Trophoblast cell (in vitro differentiated cells and primary cell): ENCODE results near the gene PLVAP. TPM values are rescaled to one million over a fixed set of nuclear protein-coding genes. Genes with fewer than 3 reads are reported as not detected.
A peak's percentile ranks its signal among the peaks of the same experiment; 100 is the strongest.

ENCODE experiments used
- DNase-seq, 2 donors: peaks; one replicate each; pipeline ENCODE4 v3.0.0-alpha.2; 2016
- H2AFZ ChIP-seq: 2 replicates; pipeline ENCODE4 v1.6.1; 2013; ENCODE audit warnings: low read length, moderate library complexity, mild to moderate bottlenecking; ENCODE audit not compliant: insufficient read depth, poor library complexity
- H2AK5ac ChIP-seq: 2 replicates; pipeline ENCODE4 v1.6.1; 2013; ENCODE audit warnings: mild to moderate bottlenecking, low read length
- H2BK120ac ChIP-seq: 2 replicates; pipeline ENCODE4 v1.6.1; 2013; ENCODE audit warnings: low read length, mild to moderate bottlenecking, moderate library complexity; ENCODE audit not compliant: insufficient read depth, poor library complexity
- H2BK12ac ChIP-seq: 2 replicates; pipeline ENCODE4 v1.6.1; 2013; ENCODE audit warnings: mild to moderate bottlenecking, low read length, moderate library complexity
- H2BK5ac ChIP-seq: 2 replicates; pipeline ENCODE4 v1.6.1; 2013; ENCODE audit warnings: low read length, low read depth, moderate library complexity, mild to moderate bottlenecking; ENCODE audit not compliant: poor library complexity
- H3K14ac ChIP-seq: 2 replicates; pipeline ENCODE4 v1.6.1; 2013; ENCODE audit warnings: mild to moderate bottlenecking, low read length
- H3K18ac ChIP-seq: 2 replicates; pipeline ENCODE4 v1.6.1; 2013; ENCODE audit warnings: mild to moderate bottlenecking, low read length
- H3K23ac ChIP-seq: 2 replicates; pipeline ENCODE4 v1.6.1; 2013; ENCODE audit warnings: low read length
- H3K27ac ChIP-seq: 2 replicates; pipeline ENCODE4 v1.5.1; 2013; ENCODE audit warnings: low read depth, mild to moderate bottlenecking, inconsistent platforms, low read length, moderate library complexity
- H3K27me3 ChIP-seq: 2 replicates; pipeline ENCODE4 v1.6.1; 2013; ENCODE audit warnings: inconsistent platforms, mild to moderate bottlenecking, low read length, moderate library complexity; ENCODE audit not compliant: insufficient read depth
- H3K36me3 ChIP-seq, 2 experiments: 1 replicate in 1 of 2; 2 replicates in 1 of 2; pipeline ENCODE4 v1.6.1; 2013; ENCODE audit warnings: low read length in 2 of 2, mild to moderate bottlenecking in 2 of 2, moderate library complexity in 1 of 2; ENCODE audit not compliant: insufficient read depth in 2 of 2, control insufficient read depth in 1 of 2
- H3K4ac ChIP-seq: 2 replicates; pipeline ENCODE4 v1.6.1; 2013; ENCODE audit warnings: low read depth, mild to moderate bottlenecking, low read length, moderate library complexity
- H3K4me1 ChIP-seq, 2 experiments: 1 replicate in 1 of 2; 2 replicates in 1 of 2; pipeline ENCODE4 v1.6.1; 2013; ENCODE audit warnings: low read length in 2 of 2, mild to moderate bottlenecking in 2 of 2, moderate library complexity in 1 of 2; ENCODE audit not compliant: insufficient read depth in 2 of 2, control insufficient read depth in 1 of 2
- H3K4me2 ChIP-seq: 2 replicates; pipeline ENCODE4 v1.6.1; 2013; ENCODE audit warnings: inconsistent platforms, mild to moderate bottlenecking, low read length, moderate library complexity
- H3K4me3 ChIP-seq: 2 replicates; pipeline ENCODE4 v1.5.1; 2013; ENCODE audit warnings: mild to moderate bottlenecking, low read depth, low read length, inconsistent platforms
- H3K79me1 ChIP-seq: one replicate; pipeline ENCODE4 v1.6.1; 2013; ENCODE audit warnings: low read length
- H3K79me2 ChIP-seq: 2 replicates; pipeline ENCODE4 v1.6.1; 2013; ENCODE audit warnings: low read length, mild to moderate bottlenecking; ENCODE audit not compliant: control insufficient read depth, insufficient read depth, poor library complexity
- H3K9ac ChIP-seq: 2 replicates; pipeline ENCODE4 v1.6.1; 2013; ENCODE audit warnings: mild to moderate bottlenecking, low read length
- H3K9me3 ChIP-seq: 2 replicates; pipeline ENCODE4 v1.6.1; 2013; ENCODE audit warnings: low read depth, mild to moderate bottlenecking, control low read depth, inconsistent platforms, low read length; ENCODE audit not compliant: insufficient read depth
- H4K12ac ChIP-seq: 2 replicates; pipeline ENCODE4 v1.6.1; 2013; ENCODE audit warnings: low read depth, mild to moderate bottlenecking, low read length, moderate library complexity
- H4K8ac ChIP-seq: 2 replicates; pipeline ENCODE4 v1.6.1; 2013; ENCODE audit warnings: low read depth, mild to moderate bottlenecking, low read length, moderate library complexity
- H4K91ac ChIP-seq: one replicate; pipeline ENCODE4 v1.6.1; 2013; ENCODE audit warnings: low read depth, mild to moderate bottlenecking, low read length, moderate library complexity
- WGBS: extraction: QIAGEN DNeasy Blood & Tissue Kit; methylation state at CpG from one replicate; pipeline ENCODE4 v1.1.7; 2013; ENCODE audit warnings: missing lambda C conversion rate; ENCODE audit not compliant: insufficient read length, insufficient coverage; ENCODE audit errors: extremely low coverage; 5-methylcytosine and 5-hydroxymethylcytosine counted together
- polyA plus RNA-seq: library from polyadenylated mRNA; stranded (reverse); fragments of 200-250 nt; gene quantifications from 2 replicates; pipeline ENCODE4 v1.2.3, GENCODE V29; 2013

The PLVAP gene, protein sequence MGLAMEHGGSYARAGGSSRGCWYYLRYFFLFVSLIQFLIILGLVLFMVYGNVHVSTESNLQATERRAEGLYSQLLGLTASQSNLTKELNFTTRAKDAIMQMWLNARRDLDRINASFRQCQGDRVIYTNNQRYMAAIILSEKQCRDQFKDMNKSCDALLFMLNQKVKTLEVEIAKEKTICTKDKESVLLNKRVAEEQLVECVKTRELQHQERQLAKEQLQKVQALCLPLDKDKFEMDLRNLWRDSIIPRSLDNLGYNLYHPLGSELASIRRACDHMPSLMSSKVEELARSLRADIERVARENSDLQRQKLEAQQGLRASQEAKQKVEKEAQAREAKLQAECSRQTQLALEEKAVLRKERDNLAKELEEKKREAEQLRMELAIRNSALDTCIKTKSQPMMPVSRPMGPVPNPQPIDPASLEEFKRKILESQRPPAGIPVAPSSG
- polyA plus RNA-seq = 0.01 and 0.04 TPM in 2 replicates

GRCh38 chr19:17376935-17377600 is at the start of gene PLVAP:
Gene PLVAP (minus strand): TSS chr19:17377342. CDS start chr19:17377288, 54 bp downstream.
- Histone ChIP-seq H3K4me2 (no peak within 1 kb of the TSS), H3K23ac (no peak within 1 kb of the TSS), H3K4me1 (peaks cover 0 to 7% of the 10 kb centered on the region in 2 experiments)

DNA sequence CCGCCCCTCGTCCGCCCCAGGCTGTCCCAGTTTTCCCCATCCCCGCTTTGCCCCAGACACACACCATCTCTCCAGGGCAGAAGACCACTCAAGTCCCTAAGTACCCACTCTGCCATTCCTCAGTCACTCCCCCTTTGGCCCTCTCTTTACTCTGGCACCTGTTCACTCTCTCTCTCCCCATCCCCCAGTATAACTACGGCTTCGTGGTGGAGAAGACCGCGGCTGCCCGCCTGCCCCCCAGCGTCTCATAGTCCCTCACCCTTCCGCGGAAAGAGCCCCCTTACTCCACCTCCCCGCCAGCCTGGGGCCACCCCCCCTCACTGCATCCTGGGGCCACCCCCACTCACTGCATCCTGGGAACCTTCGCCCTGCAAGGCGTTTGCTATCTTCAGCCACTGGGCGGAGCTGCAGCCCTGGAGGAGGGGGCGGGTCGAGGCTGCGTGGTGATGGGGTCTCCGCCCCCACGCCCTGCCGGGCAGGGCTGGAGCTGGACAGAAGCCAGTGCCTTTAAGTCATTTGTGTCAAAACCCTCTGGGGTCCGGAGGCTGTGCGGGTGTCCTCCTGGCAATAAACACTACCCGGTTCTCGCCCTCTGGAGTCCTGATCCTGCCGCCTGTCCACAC is 47.7 kb upstream of the PLVAP start:
- Histone ChIP-seq H2BK120ac (no peak overlapping the region), H4K12ac (no peak overlapping the region), H3K36me3 (peaks cover 5 to 6% of the 10 kb centered on the region in 2 experiments), H3K4ac (no peak overlapping the region), H3K4me3 (no peak overlapping the region), H4K8ac (no peak overlapping the region), H3K79me1 (peaks cover 8% of the 10 kb centered on the region), H3K4me2 (peak overlapping the region; percentile 52), H3K9ac (no peak overlapping the region), H4K91ac (no peak overlapping the region), H3K9me3 (no peaks in the 10 kb centered on the region), H2BK12ac (no peak overlapping the region), H3K27ac (no peak overlapping the region), H2AK5ac (no peak overlapping the region), H2BK5ac (no peak overlapping the region), H3K18ac (no peak overlapping the region), H3K14ac (no peak overlapping the region), H3K27me3 (no peaks in the 10 kb centered on the region), H3K23ac (no peak overlapping the region), H3K79me2 (peaks cover 6% of the 10 kb centered on the region), H2AFZ (no peak overlapping the region), H3K4me1 (peaks cover 6 to 14% of the 10 kb centered on the region in 2 experiments)
- DNase-seq = peak; percentile 27 to 57
- WGBS = no CpG with 5 or more reads among the region's 27 CpGs

More at GRCh38 chr19:17376935-17377600, at the start of gene PLVAP:
- Histone ChIP-seq H3K18ac (no peak within 1 kb of the TSS), H4K91ac (no peak within 1 kb of the TSS), H2AFZ (no peak within 1 kb of the TSS), H3K9me3 (no peaks in the 10 kb centered on the region), H2BK12ac (no peak within 1 kb of the TSS), H2BK120ac (no peak within 1 kb of the TSS), H3K79me2 (no peaks in the 10 kb centered on the region), H3K14ac (no peak within 1 kb of the TSS), H3K4me3 (no peak within 1 kb of the TSS), H3K27me3 (no peaks in the 10 kb centered on the region), H4K8ac (no peak within 1 kb of the TSS), H2BK5ac (no peak within 1 kb of the TSS), H3K9ac (no peak within 1 kb of the TSS), H2AK5ac (no peak within 1 kb of the TSS), H3K27ac (no peak within 1 kb of the TSS), H3K4ac (no peak within 1 kb of the TSS), H3K36me3 (no peaks in the 10 kb centered on the region), H4K12ac (no peak within 1 kb of the TSS), H3K79me1 (no peaks in the 10 kb centered on the region)
- no CpG with 5 or more reads among the region's 39 CpGs for WGBS
- DNase-seq = no peak

DNA sequence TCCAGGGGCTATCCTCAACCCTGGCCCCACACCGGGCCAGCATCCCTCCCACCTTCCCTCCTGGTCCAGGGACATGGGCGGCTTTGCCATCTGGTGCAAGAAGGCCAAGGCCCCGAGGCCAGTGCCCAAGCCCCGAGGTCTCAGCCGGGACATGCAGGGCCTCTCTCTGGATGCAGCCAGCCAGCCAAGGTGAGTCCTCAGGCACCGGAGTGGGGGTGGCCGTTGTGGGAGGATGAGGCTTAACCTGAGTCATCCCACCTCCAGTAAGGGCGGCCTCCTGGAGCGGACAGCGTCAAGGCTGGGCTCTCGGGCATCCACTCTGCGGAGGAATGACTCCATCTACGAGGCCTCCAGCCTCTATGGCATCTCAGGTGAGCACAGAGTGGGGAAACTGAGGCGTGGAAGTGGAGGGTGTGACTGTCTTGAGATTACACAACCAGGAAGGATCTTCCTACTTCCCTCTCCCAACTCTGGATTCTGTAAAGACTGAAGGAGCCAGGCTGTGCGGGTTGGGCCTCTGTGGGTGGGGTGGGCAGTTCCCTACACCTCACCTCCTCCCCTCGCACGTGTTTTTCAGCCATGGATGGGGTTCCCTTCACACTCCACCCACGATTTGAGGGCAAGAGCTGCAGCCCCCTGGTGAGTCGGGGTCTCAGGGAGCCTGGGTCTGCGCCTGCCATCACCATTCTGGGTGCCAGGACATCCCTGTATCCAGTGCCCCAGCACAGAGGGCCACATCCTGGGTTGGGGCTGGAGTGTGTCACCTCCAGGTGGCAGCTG is 46.5 kb upstream of the PLVAP start:
- peaks cover 10% of the 10 kb centered on the region for H3K79me1 ChIP-seq
- no peak overlapping the region for H2AFZ ChIP-seq
- H3K4ac ChIP-seq = no peak overlapping the region
- no peak overlapping the region for H3K4me2 ChIP-seq
- no peak overlapping the region for H4K8ac ChIP-seq
- H3K23ac ChIP-seq = no peak overlapping the region
- H2BK120ac ChIP-seq = no peak overlapping the region
- H3K4me1 ChIP-seq = peaks cover 10 to 16% of the 10 kb centered on the region in 2 experiments
- WGBS = no CpG with 5 or more reads among the region's 20 CpGs
- no peak for DNase-seq
- H3K14ac ChIP-seq = no peak overlapping the region
- H3K9ac ChIP-seq = no peak overlapping the region
- no peak overlapping the region for H2BK5ac ChIP-seq
- H2AK5ac ChIP-seq = no peak overlapping the region
- no peak overlapping the region for H2BK12ac ChIP-seq
- H4K91ac ChIP-seq = no peak overlapping the region
- peaks cover 6% of the 10 kb centered on the region for H3K79me2 ChIP-seq
- no peak overlapping the region for H3K18ac ChIP-seq
- no peak overlapping the region for H3K4me3 ChIP-seq
- H3K9me3 ChIP-seq = no peaks in the 10 kb centered on the region
- H3K27me3 ChIP-seq = no peaks in the 10 kb centered on the region
- no peak overlapping the region for H3K27ac ChIP-seq
- peaks cover 5 to 6% of the 10 kb centered on the region in 2 experiments for H3K36me3 ChIP-seq
- no peak overlapping the region for H4K12ac ChIP-seq

DNA sequence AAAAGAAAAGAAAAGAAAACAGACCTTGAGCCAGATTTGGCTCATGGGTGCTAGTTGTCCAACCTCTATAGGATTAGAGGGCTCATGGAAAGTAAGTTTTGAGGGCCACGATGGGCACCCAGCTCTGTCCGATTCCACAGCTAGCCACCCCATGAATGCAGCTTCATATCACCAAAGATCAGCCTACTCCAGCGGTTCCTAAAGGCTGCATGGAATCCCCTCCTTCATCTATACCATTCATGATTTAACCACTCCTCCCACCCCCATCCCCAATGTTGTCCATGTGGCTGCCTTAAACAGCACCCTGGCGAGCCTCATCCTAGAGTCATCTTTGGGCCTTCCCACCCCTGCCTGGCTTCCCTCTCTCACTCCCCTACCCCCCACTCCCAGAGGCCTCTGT is 44.8 kb upstream of the PLVAP start:
- no peak overlapping the region for H2BK5ac ChIP-seq
- no peak overlapping the region for H3K4me3 ChIP-seq
- H3K14ac ChIP-seq = no peak overlapping the region
- H4K12ac ChIP-seq = no peak overlapping the region
- no peak overlapping the region for H2BK120ac ChIP-seq
- peaks cover 6% of the 10 kb centered on the region for H3K79me2 ChIP-seq
- no peak overlapping the region for H4K91ac ChIP-seq
- H3K23ac ChIP-seq = no peak overlapping the region
- no peak overlapping the region for H3K9ac ChIP-seq
- WGBS = no CpG with 5 or more reads among the region's 4 CpGs
- no peak overlapping the region for H4K8ac ChIP-seq
- peaks cover 10 to 16% of the 10 kb centered on the region in 2 experiments for H3K4me1 ChIP-seq
- H3K4ac ChIP-seq = no peak overlapping the region
- no peak overlapping the region for H2AFZ ChIP-seq
- H3K79me1 ChIP-seq = peaks cover 10% of the 10 kb centered on the region
- peaks cover 5 to 6% of the 10 kb centered on the region in 2 experiments for H3K36me3 ChIP-seq
- DNase-seq = no peak
- H2BK12ac ChIP-seq = no peak overlapping the region
- H2AK5ac ChIP-seq = no peak overlapping the region
- no peaks in the 10 kb centered on the region for H3K9me3 ChIP-seq
- no peaks in the 10 kb centered on the region for H3K27me3 ChIP-seq
- H3K4me2 ChIP-seq = no peak overlapping the region
- H3K18ac ChIP-seq = no peak overlapping the region
- H3K27ac ChIP-seq = no peak overlapping the region
